HG03280 (cell line): ENCODE measurements around the gene MORN1.

ENCODE experiments used
- ATAC-seq: cut with Tn5 transposase; IDR thresholded peaks from one replicate; pipeline ENCODE4 v1.9.1; 2021; ENCODE audit warnings: mild to moderate bottlenecking, moderate library complexity; ENCODE audit not compliant: unreplicated experiment

The MORN1 gene

DNA sequence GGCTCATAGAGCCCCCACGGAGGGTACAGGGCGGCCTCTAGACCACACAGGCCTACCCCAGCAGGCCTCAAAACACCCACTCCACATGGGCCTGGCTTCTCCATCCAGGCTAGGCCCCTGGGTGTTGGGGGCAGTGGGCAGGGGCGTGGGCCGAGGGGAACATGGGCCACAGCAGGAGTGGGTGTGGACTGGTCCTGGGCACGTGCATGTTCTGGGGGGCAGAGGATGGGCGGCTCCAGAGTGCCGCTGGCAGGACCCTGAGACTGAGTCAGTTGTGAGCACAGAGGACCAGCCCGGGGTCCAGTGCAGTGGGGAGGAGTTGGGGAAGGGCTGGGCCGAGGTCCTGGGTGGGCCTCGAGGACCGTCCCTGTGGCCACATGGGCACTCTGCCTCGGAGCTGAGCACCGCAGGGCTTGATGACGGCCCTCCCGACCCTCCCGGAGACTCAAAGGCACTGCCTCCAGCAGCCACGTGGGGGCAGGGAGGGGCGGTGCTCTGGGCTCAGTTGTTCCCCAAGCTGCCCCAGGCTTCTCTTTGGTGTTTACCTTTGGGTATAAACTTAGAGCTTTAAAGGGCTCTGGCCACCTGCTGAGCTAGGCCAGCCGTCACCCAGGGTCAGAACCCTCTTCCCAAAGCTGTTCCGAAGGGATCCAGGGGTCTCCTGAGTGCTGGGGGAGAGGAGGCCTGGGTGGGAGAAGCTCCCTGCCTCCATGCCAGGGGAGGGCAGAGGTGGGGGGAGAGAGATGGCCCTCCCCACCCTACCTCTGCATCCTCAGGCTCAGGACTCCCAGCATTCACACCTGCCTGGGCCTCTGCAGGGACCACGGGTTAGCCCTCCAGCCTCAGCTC lies 79.9 kb downstream of the MORN1 start:
- no peak for ATAC-seq

DNA sequence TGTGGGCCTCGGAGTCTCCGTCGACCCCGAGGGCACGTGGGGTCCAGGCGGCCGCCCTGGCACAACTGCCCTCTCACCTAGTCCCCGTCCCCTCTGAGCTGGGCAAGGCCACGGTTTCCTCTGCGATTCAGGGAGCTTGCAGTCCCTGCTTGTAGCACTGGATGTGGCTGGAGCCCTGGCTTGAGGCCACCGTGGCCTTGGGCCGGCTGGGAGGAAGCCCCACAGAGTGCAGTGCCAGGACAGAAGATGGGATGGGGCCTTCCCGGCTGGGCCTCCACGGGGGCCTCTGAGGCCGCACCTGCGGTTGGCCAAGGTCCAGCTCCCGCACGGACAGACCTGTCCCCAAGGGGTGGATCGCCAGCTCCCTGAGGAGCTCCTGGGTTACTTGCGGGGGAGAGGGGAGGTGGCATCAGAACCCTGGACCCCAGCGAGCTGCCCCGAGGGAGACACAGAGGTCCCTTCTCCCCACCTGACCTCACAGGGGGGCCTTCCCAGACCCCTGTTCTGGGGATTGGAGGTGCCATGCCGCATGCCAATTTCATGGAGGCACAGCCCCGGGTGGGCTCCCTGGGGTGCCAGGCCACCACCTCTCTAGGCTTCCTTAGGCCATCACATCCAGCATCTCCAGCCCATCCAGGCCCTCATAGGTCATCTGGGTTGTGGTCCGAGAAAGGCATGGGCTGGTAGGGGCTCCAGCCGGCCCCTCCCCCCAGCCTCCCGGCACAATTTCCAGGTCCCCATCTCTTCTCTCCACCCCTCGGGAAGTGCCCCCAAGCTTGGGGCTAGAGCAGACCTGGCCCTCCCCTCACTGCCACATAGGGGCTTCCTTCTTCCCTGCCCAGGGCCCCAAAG lies 80.8 kb downstream of the MORN1 start:
- ATAC-seq: no peak

DNA sequence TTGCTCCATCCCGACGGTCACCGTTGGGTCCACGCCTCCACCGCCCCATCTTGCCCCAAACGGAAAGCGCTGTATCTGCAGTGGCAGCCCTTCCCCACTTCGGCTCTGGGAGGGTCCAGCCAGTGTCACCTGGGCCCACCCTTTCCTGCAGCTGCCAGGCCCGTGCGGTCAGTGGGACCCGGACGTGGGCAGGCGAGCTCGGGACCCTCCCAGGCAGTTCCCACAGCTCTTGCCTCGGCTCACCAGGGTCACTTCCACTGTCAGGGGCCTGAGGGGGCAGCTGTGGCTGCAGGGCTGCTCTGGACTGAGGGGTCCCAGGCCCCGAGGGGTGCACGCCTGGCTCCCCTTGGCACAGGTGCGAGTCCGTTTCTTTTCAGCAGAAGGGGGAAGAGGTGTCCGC lies 82.5 kb downstream of the MORN1 start:
- no peak for ATAC-seq

DNA sequence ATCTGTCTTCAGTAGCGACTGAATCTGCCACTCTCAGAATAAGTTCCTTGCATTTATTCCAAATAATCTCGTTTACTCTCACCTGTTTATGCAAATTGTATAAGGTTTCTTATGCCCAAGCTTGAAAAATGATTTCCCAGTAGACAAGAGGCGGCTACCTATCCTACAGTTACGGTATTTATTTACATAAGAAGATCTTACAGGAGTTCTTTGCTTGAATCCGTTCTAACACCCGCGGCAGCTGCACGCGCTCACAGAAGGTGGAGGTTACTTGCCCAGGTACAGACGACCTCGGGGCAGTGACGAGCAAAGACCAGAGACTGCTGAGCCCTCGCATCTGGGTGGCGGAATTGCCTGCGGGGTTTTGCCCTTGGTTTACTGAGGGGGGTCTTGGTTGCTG lies 83.4 kb downstream of the MORN1 start:
- ATAC-seq: no peak

DNA sequence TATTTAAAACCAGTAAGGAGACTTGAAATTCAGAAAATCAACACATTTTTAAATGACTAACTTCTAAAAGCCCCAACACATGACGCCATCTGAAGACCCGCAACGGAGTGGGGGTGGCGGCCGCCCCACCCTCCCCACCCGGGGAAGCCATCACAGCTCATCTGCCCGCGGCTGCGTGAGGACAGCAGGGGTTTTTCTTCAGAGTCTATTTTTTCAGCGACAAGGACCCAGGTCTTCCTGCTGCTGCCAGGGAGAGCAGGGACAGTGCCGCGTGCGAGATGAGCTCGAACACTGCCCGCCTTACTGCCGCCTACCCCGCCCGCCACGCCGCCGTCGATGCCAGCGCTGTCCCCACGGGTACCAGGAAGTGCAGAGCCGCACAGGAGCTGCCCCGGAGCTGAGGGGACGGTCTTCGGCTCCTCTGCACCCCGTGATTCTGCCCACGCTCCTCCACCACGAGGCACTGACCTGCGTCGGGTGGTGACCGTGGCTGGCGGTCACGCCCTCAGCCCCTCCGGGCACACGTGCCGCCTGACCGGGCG lies 84.2 kb downstream of the MORN1 start:
- no peak for ATAC-seq

DNA sequence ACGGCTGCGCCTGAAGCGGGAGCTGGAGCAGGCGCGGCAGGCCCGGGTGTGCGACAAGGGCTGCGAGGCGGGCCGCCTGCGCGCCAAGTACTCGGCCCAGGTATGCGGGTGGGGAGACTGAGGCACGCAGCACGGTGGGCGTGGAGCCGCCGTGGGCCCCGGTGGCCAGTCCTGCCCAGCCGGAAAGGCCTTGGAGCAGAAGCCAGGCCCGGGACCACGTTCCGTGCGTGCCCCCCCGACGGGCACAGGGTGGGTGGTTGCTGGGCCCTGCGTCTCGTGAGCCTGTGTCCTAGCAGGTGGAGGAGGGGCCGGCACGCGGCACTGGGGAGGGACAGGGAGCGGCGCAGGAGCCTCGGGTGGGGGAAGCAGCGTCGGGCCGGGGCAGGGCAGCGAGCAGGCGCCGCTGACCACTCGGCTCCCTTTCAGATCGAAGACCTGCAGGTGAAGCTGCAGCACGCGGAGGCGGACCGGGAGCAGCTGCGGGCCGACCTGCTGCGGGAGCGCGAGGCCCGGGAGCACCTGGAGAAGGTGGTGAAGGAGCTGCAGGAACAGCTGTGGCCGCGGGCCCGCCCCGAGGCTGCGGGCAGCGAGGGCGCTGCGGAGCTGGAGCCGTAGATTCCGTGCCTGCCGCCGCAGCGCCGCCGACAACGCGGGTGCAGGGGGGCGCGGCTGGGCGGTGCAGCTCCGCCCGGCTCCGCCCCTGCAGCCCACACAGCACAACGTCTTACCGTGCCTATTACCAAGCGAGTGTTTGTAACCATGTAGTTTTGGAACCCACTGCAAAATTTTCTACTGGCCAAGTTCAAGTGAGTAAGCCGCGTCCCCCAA lies 85.0 kb downstream of the MORN1 start:
- no peak for ATAC-seq

DNA sequence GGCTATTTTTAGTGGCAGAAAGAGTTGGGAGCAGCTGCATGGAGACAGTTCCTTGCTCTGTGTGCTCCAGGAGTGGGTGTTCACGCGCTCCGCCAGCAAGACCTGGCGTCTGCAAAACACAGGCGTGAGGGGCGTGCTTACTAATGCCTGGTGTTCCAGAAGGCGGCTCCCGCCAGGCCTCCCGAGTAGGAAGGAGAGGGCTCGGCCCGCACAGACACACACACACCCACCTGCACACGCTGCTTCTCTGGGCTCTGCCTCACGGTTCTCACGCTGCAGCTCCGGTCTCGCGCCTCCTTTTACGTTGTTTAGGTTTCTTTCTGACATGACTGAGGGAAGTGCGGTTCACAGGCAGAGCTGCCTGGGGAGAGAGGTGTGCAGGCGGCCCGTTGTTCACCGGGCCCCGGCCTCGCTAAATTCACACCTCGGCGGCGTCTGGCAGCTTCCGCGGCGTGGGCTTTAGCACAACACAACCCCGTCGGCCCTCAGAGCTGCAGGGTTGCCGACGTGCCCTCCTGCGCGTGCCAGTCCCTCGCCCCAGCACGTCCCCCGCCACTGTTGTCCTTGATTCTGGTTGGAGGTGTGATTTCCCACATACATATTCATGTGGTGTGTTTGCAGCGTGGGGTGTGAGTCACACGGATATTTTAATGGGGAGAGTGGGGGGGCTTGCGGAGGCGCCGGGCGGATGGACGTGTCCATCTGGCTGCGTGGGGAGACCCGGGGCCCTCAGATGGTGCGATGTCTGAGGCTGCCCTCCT lies 86.3 kb downstream of the MORN1 start:
- ATAC-seq: no peak

DNA sequence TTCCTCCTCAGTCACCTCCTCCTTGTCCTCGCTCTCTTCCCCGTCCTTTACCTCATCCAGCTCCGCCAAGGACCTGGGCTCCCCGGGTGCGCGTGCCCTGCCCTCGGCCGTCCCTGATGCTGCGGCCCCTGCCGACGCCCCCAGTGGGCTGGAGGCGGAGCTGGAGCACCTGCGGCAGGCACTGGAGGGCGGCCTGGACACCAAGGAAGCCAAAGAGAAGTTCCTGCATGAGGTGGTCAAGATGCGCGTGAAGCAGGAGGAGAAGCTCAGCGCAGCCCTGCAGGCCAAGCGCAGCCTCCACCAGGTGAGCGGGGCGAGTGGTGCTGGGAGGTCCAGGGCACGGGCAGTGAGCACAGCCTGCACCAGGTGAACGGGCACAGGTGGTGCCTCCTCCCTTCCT lies 87.1 kb downstream of the MORN1 start:
- ATAC-seq: no peak

DNA sequence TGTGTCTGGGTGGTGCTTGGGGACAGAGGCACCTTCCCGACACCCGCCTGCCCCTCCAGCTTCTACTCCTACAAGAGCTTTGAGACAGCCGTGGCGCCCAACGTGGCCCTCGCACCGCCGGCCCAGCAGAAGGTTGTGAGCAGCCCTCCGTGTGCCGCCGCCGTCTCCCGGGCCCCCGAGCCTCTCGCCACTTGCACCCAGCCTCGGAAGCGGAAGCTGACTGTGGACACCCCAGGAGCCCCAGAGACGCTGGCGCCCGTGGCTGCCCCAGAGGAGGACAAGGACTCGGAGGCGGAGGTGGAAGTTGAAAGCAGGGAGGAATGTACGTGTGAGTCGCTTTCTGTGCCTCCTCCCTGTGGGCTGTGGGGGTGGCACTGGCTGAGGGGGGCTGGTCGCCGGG lies 87.6 kb downstream of the MORN1 start:
- no peak for ATAC-seq

DNA sequence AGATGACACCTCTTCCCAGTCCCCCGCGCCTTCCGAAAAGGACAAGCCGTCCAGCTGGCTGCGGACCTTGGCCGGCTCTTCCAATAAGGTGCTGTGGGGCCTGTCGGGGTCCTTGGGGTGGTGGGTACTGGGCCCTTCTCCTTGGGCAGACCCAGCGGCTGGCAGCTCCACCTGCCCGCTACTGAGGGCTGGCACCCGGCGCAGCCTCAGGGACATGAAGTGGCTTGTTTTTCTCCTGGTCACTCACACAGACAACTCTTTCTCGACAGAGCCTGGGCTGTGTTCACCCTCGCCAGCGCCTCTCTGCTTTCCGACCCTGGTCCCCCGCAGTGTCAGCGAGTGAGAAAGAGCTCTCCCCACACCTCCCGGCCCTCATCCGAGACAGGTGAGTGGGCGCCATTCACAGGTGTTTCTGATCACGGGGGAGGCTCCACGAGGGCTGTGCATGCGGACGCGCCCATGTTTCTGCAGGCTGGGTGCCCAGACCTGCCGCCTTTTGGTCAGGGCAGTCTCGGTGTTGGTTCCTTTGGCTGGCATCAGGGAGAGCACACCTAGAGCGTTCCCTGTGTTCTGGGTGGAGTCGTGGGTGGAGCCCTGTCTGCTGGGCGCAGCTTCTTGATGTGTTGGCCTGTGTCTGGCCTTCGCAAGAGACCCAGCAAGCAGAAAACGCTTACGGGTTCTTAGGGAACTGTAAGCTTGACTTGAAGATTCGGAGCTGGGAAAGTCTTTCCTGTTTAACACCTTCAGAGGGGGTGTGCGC lies 88.2 kb downstream of the MORN1 start:
- ATAC-seq: no peak

DNA sequence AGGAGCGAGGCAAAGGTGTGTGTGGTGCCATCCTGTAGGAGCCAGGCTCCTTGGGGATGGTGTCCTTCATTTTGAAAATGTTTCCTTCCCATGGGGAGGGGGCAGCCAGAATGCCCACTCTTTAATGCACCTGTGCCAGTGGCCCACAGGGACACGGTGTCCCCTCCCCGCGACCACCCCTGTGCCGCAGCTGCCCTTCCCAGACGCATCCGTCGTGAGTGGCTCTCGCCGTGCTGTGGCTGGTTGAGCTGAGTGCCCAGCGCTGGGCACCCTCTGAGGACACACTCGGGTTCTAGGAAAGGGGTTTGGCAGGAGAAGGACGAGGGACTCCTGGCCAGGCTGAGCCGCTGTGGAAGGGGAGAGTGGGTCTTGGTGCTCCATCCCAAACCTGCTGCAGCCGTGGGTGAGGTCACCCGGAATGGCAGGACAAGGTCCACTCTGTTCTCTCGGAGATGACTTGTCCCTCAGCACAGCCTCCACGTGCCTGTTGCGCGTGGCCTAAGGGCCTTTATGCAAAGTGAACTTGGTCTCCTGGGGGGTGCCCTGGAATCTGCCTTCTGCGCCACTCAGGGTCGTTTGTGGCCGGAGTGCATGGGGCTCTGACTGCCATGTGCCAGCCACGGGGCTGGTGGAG lies 88.9 kb downstream of the MORN1 start:
- ATAC-seq: no peak

DNA sequence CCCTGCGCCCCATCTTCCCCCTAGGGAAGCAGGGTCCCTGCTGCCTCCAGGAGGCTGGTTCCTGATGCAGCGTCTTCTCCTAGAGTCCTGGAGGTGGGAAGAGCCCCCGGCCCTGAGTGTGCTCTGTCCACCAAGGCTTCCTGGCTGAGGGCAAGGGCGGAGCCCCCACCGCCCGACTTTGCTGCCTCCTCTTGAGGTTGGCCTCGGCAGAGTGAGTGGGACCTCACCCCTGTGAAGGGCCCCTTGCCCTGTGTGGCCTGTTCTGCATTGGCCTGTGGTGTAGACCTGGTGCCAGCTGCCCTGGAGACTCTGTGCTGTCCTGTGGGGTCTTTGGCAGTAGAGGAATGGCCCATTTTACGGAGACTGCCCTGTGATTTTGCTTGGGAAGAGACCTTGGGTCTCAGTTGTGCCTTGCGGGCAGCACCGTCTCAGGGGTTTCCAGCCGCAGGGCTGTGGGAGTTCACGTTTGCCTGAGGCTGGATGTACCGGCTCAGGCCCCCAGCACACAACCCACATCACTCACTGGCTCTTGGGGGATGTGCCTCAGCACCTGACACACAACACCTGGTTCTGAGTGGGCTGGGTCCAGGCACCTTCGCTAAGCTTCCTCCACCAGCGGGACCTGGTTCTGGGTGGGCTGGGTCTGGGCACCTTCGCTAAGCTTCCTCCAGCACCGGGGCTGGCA lies 89.6 kb downstream of the MORN1 start:
- ATAC-seq: no peak

DNA sequence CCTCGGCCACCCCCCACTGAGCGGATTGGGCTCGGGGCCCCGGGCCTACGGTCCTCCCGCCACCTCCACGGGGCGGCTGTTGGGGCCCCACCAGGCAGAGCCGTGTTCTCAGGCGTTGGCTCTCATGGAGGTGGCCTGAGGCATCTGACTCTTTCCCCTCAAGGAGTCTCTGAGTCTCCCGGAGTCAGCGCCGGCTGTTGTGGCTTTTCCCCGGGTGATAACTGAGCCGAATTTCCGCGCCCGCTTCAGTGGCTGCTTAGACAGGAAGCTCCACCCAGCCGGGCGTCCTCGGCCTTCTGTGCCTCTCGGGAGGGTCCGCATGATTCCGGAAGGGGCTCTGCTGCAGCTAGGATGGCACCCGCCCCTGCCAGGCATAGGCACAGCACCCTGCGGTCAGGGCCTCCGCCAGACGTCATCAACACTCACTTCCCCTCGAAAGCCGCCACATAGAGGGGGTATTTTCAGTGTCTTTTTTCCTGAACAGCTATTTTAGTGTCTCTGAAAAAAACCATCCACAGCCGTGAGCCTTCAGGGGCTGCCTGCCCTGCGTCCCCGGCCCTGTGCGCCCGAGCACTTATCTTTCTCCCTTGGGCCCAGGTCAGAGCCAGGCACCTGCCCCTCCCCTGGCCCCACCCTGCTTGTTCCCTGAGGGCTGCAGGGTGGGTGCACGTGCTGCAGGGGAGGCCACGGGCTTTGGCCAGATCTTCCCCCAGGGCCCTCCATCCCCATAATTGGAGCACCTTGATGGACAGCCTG lies 90.3 kb downstream of the MORN1 start:
- ATAC-seq: peak; percentile 40

DNA sequence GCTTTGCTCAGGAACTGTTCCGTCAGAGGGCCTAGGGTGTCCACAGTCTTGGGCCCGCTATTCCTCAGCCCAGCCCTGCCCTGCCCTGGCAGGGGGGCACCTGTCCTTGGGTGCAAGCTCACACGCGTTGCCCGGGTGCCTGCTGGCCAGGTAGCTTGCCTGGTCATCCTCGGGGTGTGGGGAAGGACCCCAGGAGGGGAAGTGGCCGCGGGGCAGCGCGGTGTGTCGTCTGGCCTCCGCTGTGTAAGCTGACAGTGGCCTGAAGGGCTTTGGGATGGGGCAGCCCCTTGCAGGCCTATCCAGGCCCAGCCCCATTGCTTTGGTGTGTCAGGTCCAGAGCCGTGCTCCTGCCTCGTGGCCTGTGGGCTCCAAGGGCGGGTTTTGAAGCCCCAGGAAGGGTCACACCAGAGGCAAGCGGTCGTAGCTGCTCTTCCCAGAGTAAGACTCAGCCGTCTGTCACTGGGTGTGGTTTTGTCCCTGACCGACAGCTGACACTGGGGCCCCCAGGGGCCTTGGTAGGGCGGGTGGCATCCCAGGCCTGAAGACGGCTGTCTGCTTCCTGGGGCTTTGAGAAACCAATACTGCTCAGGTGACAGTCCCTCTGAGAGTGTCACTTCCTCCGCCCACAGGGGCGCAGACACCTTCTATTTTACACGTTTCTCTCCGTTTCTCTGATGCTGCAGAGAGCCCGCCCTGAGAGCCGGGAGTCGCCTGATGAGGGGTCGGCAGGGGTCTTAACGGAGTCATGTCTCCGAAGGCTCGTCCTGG lies 91.2 kb downstream of the MORN1 start:
- ATAC-seq: peak; percentile 78

DNA sequence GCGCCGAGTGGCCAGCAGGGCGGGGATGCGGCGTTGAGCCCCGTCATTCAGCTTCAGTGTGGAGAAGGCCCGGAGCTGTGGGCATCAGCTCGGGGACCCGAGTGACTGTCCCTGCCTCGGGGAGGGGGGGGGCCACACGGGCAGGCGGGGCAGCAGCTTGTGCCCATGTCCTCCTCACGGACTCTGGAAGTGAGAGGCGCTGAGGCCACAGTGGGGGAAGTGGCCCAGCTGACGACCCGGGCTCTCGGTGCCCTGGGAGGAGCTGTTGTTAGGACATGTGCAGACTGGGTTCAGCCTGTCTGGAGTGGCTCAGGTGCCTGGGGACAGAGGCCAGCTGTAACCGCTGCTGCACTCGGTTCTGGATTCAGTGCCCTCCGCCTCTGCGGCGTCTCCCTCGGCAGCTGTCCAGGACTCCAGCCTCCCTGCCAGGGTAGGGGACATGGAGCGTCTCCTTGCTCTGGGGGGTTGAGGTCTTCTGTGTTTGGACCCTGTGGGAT lies 92.2 kb downstream of the MORN1 start:
- ATAC-seq: no peak

DNA sequence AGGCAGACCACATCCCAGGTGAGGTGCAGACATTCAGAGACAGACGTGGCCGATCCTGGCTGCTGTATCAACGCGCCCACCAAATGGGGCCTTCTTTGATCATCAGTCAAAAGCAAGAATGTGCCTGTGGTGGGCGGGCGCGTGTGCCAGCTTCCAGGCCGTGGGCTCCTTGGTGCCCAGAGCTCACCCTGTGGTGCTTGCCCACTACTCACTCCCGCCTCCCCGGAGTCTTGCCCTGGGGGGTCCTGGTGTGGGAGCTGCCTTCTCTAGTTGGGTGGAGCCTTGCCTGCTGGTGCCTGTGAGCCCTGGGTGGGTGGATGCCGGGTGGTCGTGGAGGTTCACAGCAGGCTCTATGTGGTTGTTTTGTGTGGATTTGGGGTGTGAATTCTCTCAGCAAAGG lies 92.7 kb downstream of the MORN1 start:
- no peak for ATAC-seq
